A549 treated with RU486 at 1 μM for 4 hours (cell line): ENCODE measurements around the gene CDC16. TPM values are rescaled to one million over a fixed set of nuclear protein-coding genes. Genes with fewer than 3 reads are reported as not detected.

Experiments used
- total RNA-seq: library from RNA; stranded (reverse); fragments of 200-300 nt; extraction: Qiagen RNA extraction; gene quantifications from 5 replicates; pipeline ENCODE4 v1.2.3, GENCODE V29; 2022; ENCODE audit warnings: low read depth

Gene CDC16
- 32.4 to 40.1 TPM (median 37.6 TPM) in 5 replicates for total RNA-seq

GRCh38 chr13:114234645-114235421 lies at the start of gene CDC16:
Gene CDC16 (plus strand): TSS chr13:114234897. CDS start chr13:114235085, 188 bp downstream.

GRCh38 chr13:114281351-114282040 lies 46.8 kb downstream of the CDC16 start, which contains the start of gene UPF3A:
Gene UPF3A (plus strand): TSS chr13:114281601. CDS start chr13:114281640, 39 bp downstream.

GRCh38 chr13:114314074-114314912 lies 79.6 kb downstream of the CDC16 start, which contains the start of gene CHAMP1:
Gene CHAMP1 (plus strand): TSS chr13:114314503. CDS start chr13:114323843, 9,340 bp downstream.

Other genes with a start within 250 kb of the CDC16 start
- gene RASA3, start 102.3 kb upstream of the CDC16 start, total RNA-seq, result 10.2 to 14.4 TPM (median 13.8 TPM) in 5 replicates
- not detected in 5 replicates for gene CFAP97D2, start 55.6 kb upstream of the CDC16 start, total RNA-seq
- 29.8 to 34.0 TPM (median 33.9 TPM) in 5 replicates for gene UPF3A, start 46.7 kb downstream of the CDC16 start, total RNA-seq
- gene CHAMP1, start 79.6 kb downstream of the CDC16 start, total RNA-seq, result 17.5 to 24.7 TPM (median 22.2 TPM) in 5 replicates